Osteoblast (primary cell): ENCODE measurements around the gene FBLN1. TPM values are rescaled to one million over a fixed set of nuclear protein-coding genes. Genes with fewer than 3 reads are reported as not detected.

Source experiments
- DNase-seq: peaks from one replicate; pipeline ENCODE4 v3.0.0; 2011; ENCODE audit warnings: low spot score, mixed read lengths; ENCODE audit not compliant: insufficient read length; ENCODE audit errors: missing footprints
- H2AFZ ChIP-seq: 2 replicates; pipeline ENCODE4 v1.6.0; 2011; ENCODE audit warnings: mild to moderate bottlenecking, low read length
- H3K27ac ChIP-seq: 2 replicates; pipeline ENCODE4 v1.5.1; 2011; ENCODE audit warnings: mild to moderate bottlenecking, low read depth, low read length, moderate library complexity
- H3K27me3 ChIP-seq: 2 replicates; pipeline ENCODE4 v1.6.0; 2012; ENCODE audit warnings: mild to moderate bottlenecking, control low read depth, inconsistent platforms, low read length, moderate library complexity; ENCODE audit not compliant: insufficient read depth
- H3K36me3 ChIP-seq: 2 replicates; pipeline ENCODE4 v1.5.1; 2011; ENCODE audit warnings: mild to moderate bottlenecking, low read length, control low read depth, moderate library complexity; ENCODE audit not compliant: insufficient read depth
- H3K4me1 ChIP-seq: 2 replicates; pipeline ENCODE4 v1.5.1; 2011; ENCODE audit warnings: mild to moderate bottlenecking, low read length, control low read depth, moderate library complexity; ENCODE audit not compliant: insufficient read depth
- H3K4me2 ChIP-seq: 2 replicates; pipeline ENCODE4 v1.6.0; 2011; ENCODE audit warnings: mild to moderate bottlenecking, low read length; ENCODE audit not compliant: insufficient read depth
- H3K4me3 ChIP-seq: fragments of 200-600 bp; sonication (generic); 3 replicates; pipeline ENCODE4 v1.5.1; 2012; ENCODE audit warnings: mild to moderate bottlenecking, low read length, inconsistent platforms; ENCODE audit not compliant: insufficient read depth
- H3K79me2 ChIP-seq: 2 replicates; pipeline ENCODE4 v1.6.0; 2012; ENCODE audit warnings: mild to moderate bottlenecking, low read length, control low read depth, inconsistent platforms; ENCODE audit not compliant: insufficient read depth
- H3K9me3 ChIP-seq: 2 replicates; pipeline ENCODE4 v1.5.1; 2011; ENCODE audit warnings: low read depth, low read length, control low read depth
- H4K20me1 ChIP-seq: 2 replicates; pipeline ENCODE4 v1.6.0; 2012; ENCODE audit warnings: mild to moderate bottlenecking, low read length, control low read depth; ENCODE audit not compliant: insufficient read depth
- total RNA-seq: library from RNA; depleted of rRNA; stranded (reverse); fragments of >200 nt; gene quantifications from 2 replicates; pipeline ENCODE4 v1.2.3, GENCODE V29; 2012
- TF ChIP-seq, protein P1 (sequence below): IDR thresholded peaks from 2 replicates; pipeline ENCODE4 v1.5.1; 2011; ENCODE audit warnings: mild to moderate bottlenecking, low read depth, low read length, moderate library complexity; ENCODE audit errors: extremely low read depth

The FBLN1 gene
- total RNA-seq, 1 donor, result 88.3 TPM

DNA sequence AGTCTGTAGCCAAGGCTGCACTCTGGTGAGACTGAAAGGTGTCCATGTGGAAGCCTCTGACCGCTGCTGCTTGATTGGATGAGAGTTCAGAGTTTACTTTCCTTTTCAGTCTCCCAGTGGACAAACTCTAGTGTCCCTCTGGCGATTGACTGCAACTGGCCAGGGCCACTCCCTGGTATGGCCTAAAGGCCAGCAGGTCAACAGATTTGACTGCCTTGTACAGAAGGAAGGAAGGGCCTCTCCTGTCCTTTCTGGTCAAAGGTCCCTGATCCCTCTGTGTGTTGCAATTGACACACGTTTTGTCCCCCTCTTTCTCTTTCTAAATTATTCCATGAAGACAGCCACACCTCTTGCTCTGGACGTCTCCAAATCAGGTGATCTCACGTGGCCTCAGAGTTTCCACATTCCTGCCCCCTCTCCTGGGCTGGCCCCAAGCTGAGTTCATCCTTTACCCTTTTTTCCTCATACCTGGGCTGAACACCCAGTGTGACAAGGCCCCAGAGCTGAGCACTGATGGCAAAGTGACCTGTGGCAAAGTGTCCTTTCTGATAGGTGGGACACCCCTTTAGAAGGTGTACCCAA is 18.7 kb upstream of the FBLN1 start:
- Histone ChIP-seq H2AFZ (no peak overlapping the region), H3K36me3 (no peaks in the 10 kb centered on the region), H3K4me1 (peaks cover 2% of the 10 kb centered on the region), H3K27me3 (no peaks in the 10 kb centered on the region), H3K9me3 (no peaks in the 10 kb centered on the region), H3K4me3 (no peak overlapping the region), H3K27ac (no peak overlapping the region), H4K20me1 (no peaks in the 10 kb centered on the region), H3K4me2 (no peak overlapping the region), H3K79me2 (no peaks in the 10 kb centered on the region)
- TF ChIP-seq, protein P1, sequence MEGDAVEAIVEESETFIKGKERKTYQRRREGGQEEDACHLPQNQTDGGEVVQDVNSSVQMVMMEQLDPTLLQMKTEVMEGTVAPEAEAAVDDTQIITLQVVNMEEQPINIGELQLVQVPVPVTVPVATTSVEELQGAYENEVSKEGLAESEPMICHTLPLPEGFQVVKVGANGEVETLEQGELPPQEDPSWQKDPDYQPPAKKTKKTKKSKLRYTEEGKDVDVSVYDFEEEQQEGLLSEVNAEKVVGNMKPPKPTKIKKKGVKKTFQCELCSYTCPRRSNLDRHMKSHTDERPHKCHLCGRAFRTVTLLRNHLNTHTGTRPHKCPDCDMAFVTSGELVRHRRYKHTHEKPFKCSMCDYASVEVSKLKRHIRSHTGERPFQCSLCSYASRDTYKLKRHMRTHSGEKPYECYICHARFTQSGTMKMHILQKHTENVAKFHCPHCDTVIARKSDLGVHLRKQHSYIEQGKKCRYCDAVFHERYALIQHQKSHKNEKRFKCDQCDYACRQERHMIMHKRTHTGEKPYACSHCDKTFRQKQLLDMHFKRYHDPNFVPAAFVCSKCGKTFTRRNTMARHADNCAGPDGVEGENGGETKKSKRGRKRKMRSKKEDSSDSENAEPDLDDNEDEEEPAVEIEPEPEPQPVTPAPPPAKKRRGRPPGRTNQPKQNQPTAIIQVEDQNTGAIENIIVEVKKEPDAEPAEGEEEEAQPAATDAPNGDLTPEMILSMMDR, result no peak
- no peak for DNase-seq

- TF ChIP-seq, protein P1, result no peak
- H3K36me3 ChIP-seq, result no peaks in the 10 kb centered on the region
- no peaks in the 10 kb centered on the region for H4K20me1 ChIP-seq
- no peak overlapping the region for H2AFZ ChIP-seq
- no peaks in the 10 kb centered on the region for H3K79me2 ChIP-seq
- DNase-seq, result no peak
- no peak overlapping the region for H3K4me3 ChIP-seq
- no peak overlapping the region for H3K4me2 ChIP-seq
- no peak overlapping the region for H3K27ac ChIP-seq
- H3K9me3 ChIP-seq, result no peaks in the 10 kb centered on the region
- no peaks in the 10 kb centered on the region for H3K27me3 ChIP-seq
- H3K4me1 ChIP-seq, result peaks cover 2% of the 10 kb centered on the region
Measured at GRCh38 chr22:45484742-45485141, 17.9 kb upstream of the FBLN1 start.

DNA sequence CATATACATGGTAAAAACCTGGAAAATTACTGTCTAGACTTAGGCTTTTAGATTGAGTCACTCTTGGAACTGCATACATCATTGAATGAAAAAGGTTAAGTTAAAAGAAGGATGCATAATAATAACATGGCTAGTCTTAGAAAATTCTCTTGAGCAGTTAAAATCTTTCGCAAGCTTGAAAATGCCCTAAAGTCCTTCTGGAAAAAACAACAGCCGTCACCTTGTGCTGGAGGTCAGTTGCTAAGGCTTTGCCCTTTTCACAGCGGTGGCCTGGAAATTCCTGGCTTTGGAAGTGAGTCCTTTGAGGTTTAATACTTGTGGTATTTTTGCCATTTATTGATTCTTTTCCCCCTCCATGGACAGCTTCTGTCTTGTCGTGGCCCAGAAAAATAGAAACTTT is 17.4 kb upstream of the FBLN1 start:
- H3K27me3 ChIP-seq, result no peaks in the 10 kb centered on the region
- H3K79me2 ChIP-seq, result no peaks in the 10 kb centered on the region
- H2AFZ ChIP-seq, result no peak overlapping the region
- H3K9me3 ChIP-seq, result no peaks in the 10 kb centered on the region
- TF ChIP-seq, protein P1, result no peak
- H3K4me2 ChIP-seq, result no peak overlapping the region
- H4K20me1 ChIP-seq, result no peaks in the 10 kb centered on the region
- no peak overlapping the region for H3K27ac ChIP-seq
- H3K4me1 ChIP-seq, result peaks cover 2% of the 10 kb centered on the region
- no peaks in the 10 kb centered on the region for H3K36me3 ChIP-seq
- H3K4me3 ChIP-seq, result no peak overlapping the region
- DNase-seq, result no peak

GRCh38 chr22:45488764-45489370 is 13.8 kb upstream of the FBLN1 start:
- TF ChIP-seq, protein P1, result no peak
- H3K27ac ChIP-seq, result no peak overlapping the region
- no peaks in the 10 kb centered on the region for H3K9me3 ChIP-seq

More at GRCh38 chr22:45488764-45489370, 13.8 kb upstream of the FBLN1 start:
- Histone ChIP-seq H4K20me1 (no peaks in the 10 kb centered on the region), H3K36me3 (no peaks in the 10 kb centered on the region), H3K4me3 (no peak overlapping the region), H3K79me2 (no peaks in the 10 kb centered on the region), H2AFZ (no peak overlapping the region), H3K4me2 (no peak overlapping the region), H3K27me3 (no peaks in the 10 kb centered on the region), H3K4me1 (peaks cover 5% of the 10 kb centered on the region)
- DNase-seq, result no peak
